Thoracic aorta (tissue), 2 donors: ENCODE data around the gene TOM1L1. TPM values are rescaled to one million over a fixed set of nuclear protein-coding genes. Genes with fewer than 3 reads are reported as not detected.
"Not testable (repeated sequence)": the region's sequence is repeated elsewhere in the genome, so short reads cannot be mapped to it uniquely, and the experiment has no call there.

Experiments used
- ATAC-seq: fragments of 150-250 bp; one replicate; pipeline ENCODE4 v1.8.0; 2017; ENCODE audit warnings: low read depth; ENCODE audit not compliant: insufficient number of reproducible peaks, low FRiP score
- DNase-seq: peaks from one replicate; pipeline ENCODE4 v3.0.0-alpha.2; 2020; ENCODE audit warnings: low spot score
- H3K27ac ChIP-seq, 2 donors: fragments of 200-600 bp; sonication (generic); 1 replicate in 1 of 2; 2 replicates in 1 of 2; pipeline ENCODE4 v1.5.1; 2016; ENCODE audit warnings: mild to moderate bottlenecking in 2 of 2, moderate library complexity in 2 of 2
- H3K27me3 ChIP-seq: fragments of 200-600 bp; sonication (generic); replicated peaks from 2 replicates; pipeline ENCODE4 v1.6.0; 2016; ENCODE audit warnings: mild to moderate bottlenecking; ENCODE audit not compliant: insufficient read depth
- H3K36me3 ChIP-seq: fragments of 200-600 bp; sonication (generic); one replicate; pipeline ENCODE4 v1.5.1; 2016
- H3K4me1 ChIP-seq, 2 donors: fragments of 200-600 bp; sonication (generic); 1 replicate in 1 of 2; 2 replicates in 1 of 2; pipeline versions ENCODE4 v1.5.1 to v1.6.0; 2016; ENCODE audit warnings: low read depth in 2 of 2, mild to moderate bottlenecking in 1 of 2; ENCODE audit not compliant: control insufficient read depth in 1 of 2
- H3K4me3 ChIP-seq: fragments of 200-600 bp; sonication (generic); 2 replicates; pipeline ENCODE4 v1.5.1; 2016; ENCODE audit warnings: mild to moderate bottlenecking
- H3K9me3 ChIP-seq: fragments of 200-600 bp; sonication (generic); 2 replicates; pipeline ENCODE4 v1.5.1; 2016
- total RNA-seq, 2 donors: library from RNA; depleted of rRNA; stranded (reverse); fragments of >200 nt; gene quantifications; one replicate each; pipeline versions ENCODE4 v1.1.0 to v1.2.3, GENCODE V29; 2016
- TF ChIP-seq, protein P1 (sequence below): fragments of 200-600 bp; sonication (generic); IDR thresholded peaks from one replicate; pipeline ENCODE4 v1.5.1; 2019; ENCODE audit warnings: antibody characterized with exemption

The TOM1L1 gene
- total RNA-seq, 2 donors from 2014 or later: 42.9 to 62.3 TPM

DNA sequence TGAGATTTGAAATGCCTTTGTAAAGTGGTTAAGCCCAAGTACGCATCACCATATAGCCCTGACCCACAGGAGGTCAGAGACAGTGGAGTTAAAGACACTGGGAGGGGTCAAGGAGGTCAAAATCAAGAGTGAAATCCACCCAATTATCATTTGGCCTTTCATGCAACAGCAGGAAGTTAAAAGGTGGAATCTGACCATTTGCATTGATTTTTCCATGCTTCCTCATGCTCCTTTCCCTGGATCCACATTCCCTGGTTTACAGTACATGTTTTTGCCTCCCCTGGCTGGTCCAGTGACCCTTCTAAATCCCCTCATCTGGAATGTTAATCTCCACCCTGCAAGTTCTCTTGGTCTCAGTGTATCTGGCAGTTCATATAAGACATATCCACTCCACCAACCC is 36.6 kb upstream of the TOM1L1 start:
- DNase-seq: no peak
- Histone ChIP-seq H3K27me3 (no peaks in the 10 kb centered on the region), H3K9me3 (no peaks in the 10 kb centered on the region), H3K4me1 (no peaks in the 10 kb centered on the region), H3K36me3 (no peaks in the 10 kb centered on the region), H3K4me3 (no peak overlapping the region), H3K27ac (no peak overlapping the region)
- TF ChIP-seq, protein P1, sequence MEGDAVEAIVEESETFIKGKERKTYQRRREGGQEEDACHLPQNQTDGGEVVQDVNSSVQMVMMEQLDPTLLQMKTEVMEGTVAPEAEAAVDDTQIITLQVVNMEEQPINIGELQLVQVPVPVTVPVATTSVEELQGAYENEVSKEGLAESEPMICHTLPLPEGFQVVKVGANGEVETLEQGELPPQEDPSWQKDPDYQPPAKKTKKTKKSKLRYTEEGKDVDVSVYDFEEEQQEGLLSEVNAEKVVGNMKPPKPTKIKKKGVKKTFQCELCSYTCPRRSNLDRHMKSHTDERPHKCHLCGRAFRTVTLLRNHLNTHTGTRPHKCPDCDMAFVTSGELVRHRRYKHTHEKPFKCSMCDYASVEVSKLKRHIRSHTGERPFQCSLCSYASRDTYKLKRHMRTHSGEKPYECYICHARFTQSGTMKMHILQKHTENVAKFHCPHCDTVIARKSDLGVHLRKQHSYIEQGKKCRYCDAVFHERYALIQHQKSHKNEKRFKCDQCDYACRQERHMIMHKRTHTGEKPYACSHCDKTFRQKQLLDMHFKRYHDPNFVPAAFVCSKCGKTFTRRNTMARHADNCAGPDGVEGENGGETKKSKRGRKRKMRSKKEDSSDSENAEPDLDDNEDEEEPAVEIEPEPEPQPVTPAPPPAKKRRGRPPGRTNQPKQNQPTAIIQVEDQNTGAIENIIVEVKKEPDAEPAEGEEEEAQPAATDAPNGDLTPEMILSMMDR: no peak
- ATAC-seq: no peak

DNA sequence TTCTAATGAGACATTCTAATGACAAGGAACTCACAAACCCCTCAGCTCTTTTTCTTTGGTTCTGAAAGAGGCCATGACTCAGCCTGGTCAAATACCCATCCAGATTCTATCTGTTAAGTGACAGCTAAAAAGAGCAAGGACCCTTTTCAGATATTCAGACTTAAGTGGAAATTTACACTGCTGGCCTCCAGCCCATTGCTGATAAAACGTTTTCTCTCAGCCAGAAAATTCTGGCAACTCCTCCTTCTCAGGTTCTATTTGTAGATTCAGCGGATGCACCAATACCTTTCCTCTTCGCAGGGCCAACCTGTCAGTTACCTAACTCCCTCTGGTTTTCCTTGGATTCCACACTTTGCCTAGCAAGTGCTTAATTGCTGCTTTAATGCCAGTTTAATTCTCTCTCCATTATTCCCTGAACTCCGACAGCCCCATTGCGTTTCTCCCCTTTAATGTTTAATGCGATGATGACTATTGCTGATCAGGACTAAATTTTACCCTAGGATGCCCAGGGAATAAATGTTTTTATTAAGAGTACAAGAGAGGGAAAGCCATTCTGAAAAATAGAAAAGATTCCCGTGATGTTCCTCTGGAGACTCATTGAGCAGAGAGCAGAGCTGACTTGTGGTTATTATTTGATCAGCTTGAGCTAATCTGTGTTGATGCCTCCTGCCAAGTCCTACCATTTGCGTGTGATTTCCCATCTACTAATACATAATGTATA is 35.9 kb upstream of the TOM1L1 start:
- TF ChIP-seq, protein P1: no peak
- no peak for ATAC-seq
- H3K4me3 ChIP-seq: no peak overlapping the region
- H3K27ac ChIP-seq: no peak overlapping the region
- no peaks in the 10 kb centered on the region for H3K36me3 ChIP-seq
- H3K4me1 ChIP-seq: no peaks in the 10 kb centered on the region
- H3K9me3 ChIP-seq: no peaks in the 10 kb centered on the region
- no peak for DNase-seq
- H3K27me3 ChIP-seq: no peaks in the 10 kb centered on the region

DNA sequence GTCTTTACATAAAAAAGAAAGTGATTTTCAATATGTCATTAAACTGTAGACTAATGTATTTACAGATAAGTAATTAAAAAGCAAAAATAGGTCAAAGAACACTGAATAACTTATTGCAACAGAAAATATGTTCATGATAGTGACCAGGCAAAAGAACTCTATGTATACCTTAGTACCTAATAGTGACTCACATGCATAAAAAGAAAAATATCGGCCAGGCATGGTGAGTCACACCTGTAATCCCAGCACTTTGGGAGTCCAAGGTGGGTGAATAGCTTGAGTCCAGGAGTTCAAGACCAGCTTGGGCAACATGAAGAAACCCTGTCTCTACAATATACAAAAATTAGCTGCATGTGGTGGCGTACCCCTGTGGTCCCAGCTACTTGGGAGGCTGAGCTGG is 33.0 kb upstream of the TOM1L1 start:
- H3K27me3 ChIP-seq: no peaks in the 10 kb centered on the region
- no peaks in the 10 kb centered on the region for H3K36me3 ChIP-seq
- H3K9me3 ChIP-seq: no peaks in the 10 kb centered on the region
- no peak overlapping the region for H3K27ac ChIP-seq
- H3K4me3 ChIP-seq: no peak overlapping the region
- DNase-seq: no peak
- no peak for ATAC-seq
- H3K4me1 ChIP-seq: no peaks in the 10 kb centered on the region
- TF ChIP-seq, protein P1: no peak

DNA sequence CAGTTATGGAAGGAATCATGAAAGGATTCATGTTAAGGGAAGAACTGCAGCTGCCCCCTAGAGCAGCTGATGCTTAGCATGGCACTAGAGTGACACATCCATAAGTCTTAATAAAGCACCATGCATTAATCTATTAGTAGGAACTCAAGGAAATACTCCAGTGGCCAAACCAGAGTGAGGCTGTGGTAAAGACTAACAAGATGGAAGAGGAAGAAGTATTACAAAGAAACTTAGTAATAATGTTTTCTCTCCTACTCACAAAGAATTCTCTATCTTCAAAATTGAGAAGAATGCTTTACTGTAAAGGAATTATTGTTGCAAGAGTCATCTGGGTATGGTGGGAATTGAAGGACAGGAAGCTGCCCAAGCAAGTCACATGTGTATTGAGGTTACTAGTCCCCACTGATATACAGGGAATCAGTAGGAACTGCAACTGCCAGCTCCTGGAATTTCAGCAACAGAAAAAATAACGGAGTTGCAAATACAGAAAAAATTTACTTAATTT is 29.9 kb upstream of the TOM1L1 start:
- Histone ChIP-seq H3K9me3 (no peaks in the 10 kb centered on the region), H3K36me3 (no peaks in the 10 kb centered on the region), H3K4me3 (no peak overlapping the region), H3K27ac (no peak overlapping the region), H3K27me3 (no peaks in the 10 kb centered on the region), H3K4me1 (no peaks in the 10 kb centered on the region)
- TF ChIP-seq, protein P1: no peak
- DNase-seq: no peak
- no peak for ATAC-seq

DNA sequence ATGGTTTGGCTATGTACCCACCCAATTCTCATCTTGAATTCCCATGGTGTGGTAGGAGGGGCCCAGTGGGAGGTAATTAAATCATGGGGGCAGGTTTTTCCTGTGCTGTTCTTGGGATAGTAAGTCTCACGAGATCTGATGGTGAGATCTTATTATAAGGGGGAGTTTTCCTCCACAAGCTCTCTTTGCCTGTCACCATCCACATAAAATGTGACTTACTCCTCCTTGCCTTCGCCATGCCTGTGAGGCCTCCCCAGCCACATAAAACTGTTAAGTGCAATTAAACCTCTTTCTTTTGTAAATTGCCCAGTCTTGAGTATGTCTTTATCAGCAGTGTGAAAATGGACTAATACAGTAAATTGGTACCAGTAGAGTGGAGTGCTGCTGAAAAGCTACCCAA is 24.7 kb upstream of the TOM1L1 start:
- DNase-seq, H3K4me1 ChIP-seq, H3K9me3 ChIP-seq, H3K36me3 ChIP-seq, H3K27me3 ChIP-seq, ATAC-seq, H3K27ac ChIP-seq, H3K4me3 ChIP-seq: not testable (repeated sequence)
